HCT116 (cell line): Measurements from ENCODE around the gene CHSY1. TPM values are rescaled to one million over a fixed set of nuclear protein-coding genes. Genes with fewer than 3 reads are reported as not detected.

Experiments used
- ATAC-seq: fragments of 200-7000 bp; cut with Tn5 transposase; 2 replicates; pipeline ENCODE4 v1.9.1; 2020; ENCODE audit warnings: mild to moderate bottlenecking, moderate library complexity
- BruUV-seq: library from RNA; stranded (reverse); fragments of 400-500 nt; replicated peaks from 2 replicates; lab custom pipeline; 2021; lab: Mats Ljungman, UMichigan
- CTCF ChIA-PET: fragments of 300-600 bp; sonication (Branson Sonifier 250); formaldehyde crosslinking; loops from one replicate; lab custom pipeline; 2021; ENCODE audit warnings: antibody characterized with exemption; lab: Charles Lee
- POLR2A ChIA-PET: fragments of 300-600, 350-600 bp; sonication (Branson Sonifier 250); formaldehyde crosslinking; loops from one replicate; lab custom pipeline; 2021; ENCODE audit warnings: antibody characterized with exemption; lab: Charles Lee
- RAD21 ChIA-PET, 2 experiments: fragments of 300-600 bp; sonication (Branson Sonifier 250); formaldehyde crosslinking; loops; one replicate each; lab custom pipeline; 2023; ENCODE audit warnings: low total read pairs in 2 of 2; ENCODE audit not compliant: uncharacterized antibody in 2 of 2, unreplicated experiment in 2 of 2, low non-redundant PET in 1 of 2; lab: Charles Lee
- DNase-seq: peaks from one replicate; pipeline ENCODE4 v3.0.0-alpha.2; 2010; ENCODE audit warnings: low read depth, low spot score
- H2AFZ ChIP-seq: fragments of 200-600 bp; shearing (Covaris generic), sonication (generic); 2 replicates; pipeline ENCODE4 v1.6.1; 2017; ENCODE audit warnings: low read depth, mixed run types, mixed read lengths, antibody characterized with exemption, low read length; ENCODE audit not compliant: poor library complexity, severe bottlenecking
- H3K27ac ChIP-seq: 2 replicates; pipeline ENCODE4 v1.5.1; 2012; ENCODE audit warnings: low read depth, low read length
- H3K27me3 ChIP-seq: fragments of 200-600 bp; sonication (generic); 2 replicates; pipeline ENCODE4 v1.6.1; 2016; ENCODE audit warnings: mixed run types, low read length, mixed read lengths; ENCODE audit not compliant: insufficient read depth
- H3K36me3 ChIP-seq, 2 experiments: fragments of 200-500 bp in 1 of 2; fragments of 200-600 bp in 1 of 2; sonication (Bioruptor generic) in 1 of 2; sonication (generic) in 1 of 2; 2 replicates each; pipeline versions ENCODE4 v1.5.1 to v1.6.1; 2014 to 2016; ENCODE audit warnings: low read length in 2 of 2, inconsistent platforms in 1 of 2, mixed read lengths in 1 of 2, mixed run types in 1 of 2; ENCODE audit not compliant: insufficient read depth in 2 of 2, control insufficient read depth in 1 of 2
- H3K4me1 ChIP-seq, 2 experiments: fragments of 200-600 bp in 1 of 2; sonication (generic) in 1 of 2; 2 replicates each; pipeline versions ENCODE4 v1.5.1 to v1.6.1; 2012 to 2017; ENCODE audit warnings: low read length in 2 of 2, inconsistent platforms in 1 of 2, mild to moderate bottlenecking in 1 of 2, mixed read lengths in 1 of 2, mixed run types in 1 of 2, moderate library complexity in 1 of 2; ENCODE audit not compliant: insufficient read depth in 2 of 2, control insufficient read depth in 1 of 2
- H3K4me2 ChIP-seq: fragments of 200-600 bp; sonication (generic); 2 replicates; pipeline ENCODE4 v1.6.1; 2017; ENCODE audit warnings: mixed run types, low read length, mixed read lengths
- H3K4me3 ChIP-seq, 2 experiments: fragments of 200-600 bp in 1 of 2; sonication (generic) in 1 of 2; replicated peaks in 1 of 2; 2 replicates each; pipeline ENCODE4 v1.5.1; 2011 to 2016; ENCODE audit warnings: low read length in 2 of 2, control low read depth in 1 of 2, low read depth in 1 of 2, mild to moderate bottlenecking in 1 of 2, mixed read lengths in 1 of 2, mixed run types in 1 of 2
- H3K79me2 ChIP-seq: fragments of 200-600 bp; sonication (generic); 2 replicates; pipeline ENCODE4 v1.6.1; 2017; ENCODE audit warnings: mild to moderate bottlenecking, mixed run types, low read length, moderate library complexity, mixed read lengths; ENCODE audit not compliant: insufficient read depth
- H3K9ac ChIP-seq: fragments of 200-600 bp; sonication (generic); 2 replicates; pipeline ENCODE4 v1.6.1; 2016; ENCODE audit warnings: low read length, mixed read lengths
- H3K9me2 ChIP-seq: fragments of 200-600 bp; sonication (generic), shearing (Covaris generic); 2 replicates; pipeline ENCODE4 v1.6.1; 2017; ENCODE audit warnings: mixed run types, mild to moderate bottlenecking, moderate library complexity; ENCODE audit not compliant: insufficient read depth
- H3K9me3 ChIP-seq, 2 experiments: fragments of 200-500 bp in 1 of 2; fragments of 200-600 bp in 1 of 2; sonication (Bioruptor generic) in 1 of 2; sonication (generic) in 1 of 2; 2 replicates each; pipeline ENCODE4 v1.6.1; 2014 to 2017; ENCODE audit warnings: low read length in 2 of 2, mixed read lengths in 2 of 2, inconsistent platforms in 1 of 2, low read depth in 1 of 2, mild to moderate bottlenecking in 1 of 2, mixed run types in 1 of 2, moderate library complexity in 1 of 2; ENCODE audit not compliant: control insufficient read depth in 1 of 2, insufficient read depth in 1 of 2
- H4K20me1 ChIP-seq: fragments of 200-600 bp; sonication (generic), shearing (Covaris generic); 2 replicates; pipeline ENCODE4 v1.6.1; 2017; ENCODE audit warnings: mixed run types, mild to moderate bottlenecking, moderate library complexity; ENCODE audit not compliant: insufficient read depth
- CBX3 ChIP-seq: IDR thresholded peaks from 2 replicates; pipeline ENCODE4 v1.6.1; 2012; ENCODE audit warnings: low read depth
- CEBPB ChIP-seq: IDR thresholded peaks from 2 replicates; pipeline ENCODE4 v1.6.1; 2012; ENCODE audit warnings: low read depth
- CTCF ChIP-seq, 3 experiments: fragments of 200-600 bp in 1 of 3; sonication (generic) in 1 of 3; IDR thresholded peaks in 2 of 3; conservative IDR thresholded peaks in 1 of 3; 2 replicates each; pipeline ENCODE4 v1.5.1; 2012 to 2017; ENCODE audit warnings: low read depth in 2 of 3, low read length in 2 of 3, antibody characterized with exemption in 1 of 3, borderline replicate concordance in 1 of 3, control low read depth in 1 of 3, mild to moderate bottlenecking in 1 of 3, mixed read lengths in 1 of 3, mixed run types in 1 of 3, moderate library complexity in 1 of 3; ENCODE audit not compliant: insufficient read depth in 1 of 3
- EGR1 ChIP-seq: IDR thresholded peaks from 2 replicates; pipeline ENCODE4 v1.6.1; 2012; ENCODE audit warnings: low read depth
- EZH2 ChIP-seq: fragments of 200-600 bp; sonication (generic); IDR thresholded peaks from 2 replicates; pipeline ENCODE4 v1.6.1; 2017; ENCODE audit warnings: antibody characterized with exemption, mixed run types
- JUND ChIP-seq: IDR thresholded peaks from 2 replicates; pipeline ENCODE4 v1.6.1; 2012
- POLR2A ChIP-seq: IDR thresholded peaks from 2 replicates; pipeline ENCODE4 v1.7.0; 2011; ENCODE audit warnings: borderline replicate concordance; ENCODE audit not compliant: insufficient read depth, insufficient read length; ENCODE audit errors: extremely low read depth
- POLR2AphosphoS5 ChIP-seq: IDR thresholded peaks from 2 replicates; pipeline ENCODE4 v1.6.1; 2011; ENCODE audit warnings: mild to moderate bottlenecking, low read depth, low read length, moderate library complexity
- RAD21 ChIP-seq: IDR thresholded peaks from 2 replicates; pipeline ENCODE4 v1.6.1; 2012; ENCODE audit warnings: low read depth, mild to moderate bottlenecking
- SP1 ChIP-seq: IDR thresholded peaks from 2 replicates; pipeline ENCODE4 v1.6.1; 2012; ENCODE audit warnings: low read depth
- TCF7L2 ChIP-seq: IDR thresholded peaks from 2 replicates; pipeline ENCODE4 v1.7.0; 2011; ENCODE audit warnings: borderline replicate concordance, inconsistent platforms; ENCODE audit not compliant: insufficient read depth, insufficient read length; ENCODE audit errors: extremely low read depth
- YY1 ChIP-seq: IDR thresholded peaks from 2 replicates; pipeline ENCODE4 v1.6.1; 2011; ENCODE audit warnings: low read length, low read depth, moderate library complexity, mild to moderate bottlenecking; ENCODE audit not compliant: insufficient replicate concordance; ENCODE audit errors: extremely low read depth
- intact Hi-C: fragments of 100-400 bp; cut with micrococcal nuclease; formaldehyde crosslinking; loops from 2 replicates; pipeline ENCODE4 v1.10.0; 2022
- total RNA-seq: library from RNA; stranded (reverse); gene quantifications from one replicate; pipeline ENCODE4 v1.2.1, GENCODE V29; 2021; ENCODE audit not compliant: unreplicated experiment
- TF ChIP-seq, protein P1 (sequence below): IDR thresholded peaks from 2 replicates; pipeline ENCODE4 v1.6.1; 2011; ENCODE audit warnings: mild to moderate bottlenecking, low read length, moderate library complexity; ENCODE audit not compliant: insufficient replicate concordance; ENCODE audit errors: extremely low read depth
- TF ChIP-seq, protein P2 (sequence below): IDR thresholded peaks from 2 replicates; pipeline ENCODE4 v1.6.1; 2012; ENCODE audit warnings: low read depth

CHSY1 gene
- total RNA-seq, 1 experiment from 2014 or later = 25.4 TPM

DNA sequence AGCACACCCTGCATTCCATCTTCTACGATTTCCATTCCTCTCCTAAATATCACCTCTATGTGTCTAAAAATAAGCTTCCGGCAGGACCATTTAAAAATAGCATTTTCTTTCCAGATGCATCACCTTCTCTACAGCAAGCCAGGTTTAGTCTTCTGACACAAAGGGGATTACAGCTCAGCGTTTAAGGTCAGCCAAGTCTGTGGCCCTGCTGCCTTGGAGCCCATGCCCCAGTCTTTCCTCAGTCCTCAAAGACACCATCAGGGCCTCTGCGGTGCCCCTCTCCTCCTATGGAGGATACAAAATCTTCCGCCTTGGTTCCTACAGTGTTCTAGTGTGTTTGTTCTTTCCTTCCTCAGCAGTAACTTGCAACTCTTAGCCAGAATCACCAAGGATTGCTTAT lies 21.7 kb upstream of the CHSY1 start:
- Histone ChIP-seq H3K27me3 (no peaks in the 10 kb centered on the region), H3K9ac (no peak overlapping the region), H3K4me2 (no peak overlapping the region), H3K9me3 (no peaks in the 10 kb centered on the region), H3K9me2 (no peaks in the 10 kb centered on the region), H3K36me3 (peaks cover 37 to 55% of the 10 kb centered on the region in 2 experiments), H4K20me1 (no peaks in the 10 kb centered on the region), H2AFZ (no peak overlapping the region), H3K27ac (no peak overlapping the region), H3K4me1 (peaks cover 2 to 12% of the 10 kb centered on the region in 2 experiments; a peak in 3 of 4 replicates), H3K4me3 (no peak overlapping the region), H3K79me2 (peaks cover 32% of the 10 kb centered on the region)
- RAD21 ChIA-PET = no interaction called here
- POLR2A ChIA-PET = no interaction called here
- no TSS peak for BruUV-seq
- no peak for DNase-seq
- ATAC-seq = no peak
- TF ChIP-seq CTCF (IDR thresholded peaks at IDR 0.05 in 2 of 3, conservative IDR thresholded peaks at IDR 0.05 in 1 of 3; ENCODE audit: borderline replicate concordance in 1 of 3, insufficient read depth in 1 of 3, low read depth in 2 of 3, low read length in 2 of 3) = no peak
- no peak for TF ChIP-seq YY1
- no peak for TF ChIP-seq RAD21
- no peak for TF ChIP-seq CEBPB
- TF ChIP-seq CBX3 = no peak
- no peak for TF ChIP-seq SP1
- TF ChIP-seq TCF7L2 = no peak
- TF ChIP-seq POLR2AphosphoS5 = no peak
- TF ChIP-seq, protein P1, sequence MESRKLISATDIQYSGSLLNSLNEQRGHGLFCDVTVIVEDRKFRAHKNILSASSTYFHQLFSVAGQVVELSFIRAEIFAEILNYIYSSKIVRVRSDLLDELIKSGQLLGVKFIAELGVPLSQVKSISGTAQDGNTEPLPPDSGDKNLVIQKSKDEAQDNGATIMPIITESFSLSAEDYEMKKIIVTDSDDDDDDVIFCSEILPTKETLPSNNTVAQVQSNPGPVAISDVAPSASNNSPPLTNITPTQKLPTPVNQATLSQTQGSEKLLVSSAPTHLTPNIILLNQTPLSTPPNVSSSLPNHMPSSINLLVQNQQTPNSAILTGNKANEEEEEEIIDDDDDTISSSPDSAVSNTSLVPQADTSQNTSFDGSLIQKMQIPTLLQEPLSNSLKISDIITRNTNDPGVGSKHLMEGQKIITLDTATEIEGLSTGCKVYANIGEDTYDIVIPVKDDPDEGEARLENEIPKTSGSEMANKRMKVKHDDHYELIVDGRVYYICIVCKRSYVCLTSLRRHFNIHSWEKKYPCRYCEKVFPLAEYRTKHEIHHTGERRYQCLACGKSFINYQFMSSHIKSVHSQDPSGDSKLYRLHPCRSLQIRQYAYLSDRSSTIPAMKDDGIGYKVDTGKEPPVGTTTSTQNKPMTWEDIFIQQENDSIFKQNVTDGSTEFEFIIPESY = no peak
- TF ChIP-seq, protein P2, sequence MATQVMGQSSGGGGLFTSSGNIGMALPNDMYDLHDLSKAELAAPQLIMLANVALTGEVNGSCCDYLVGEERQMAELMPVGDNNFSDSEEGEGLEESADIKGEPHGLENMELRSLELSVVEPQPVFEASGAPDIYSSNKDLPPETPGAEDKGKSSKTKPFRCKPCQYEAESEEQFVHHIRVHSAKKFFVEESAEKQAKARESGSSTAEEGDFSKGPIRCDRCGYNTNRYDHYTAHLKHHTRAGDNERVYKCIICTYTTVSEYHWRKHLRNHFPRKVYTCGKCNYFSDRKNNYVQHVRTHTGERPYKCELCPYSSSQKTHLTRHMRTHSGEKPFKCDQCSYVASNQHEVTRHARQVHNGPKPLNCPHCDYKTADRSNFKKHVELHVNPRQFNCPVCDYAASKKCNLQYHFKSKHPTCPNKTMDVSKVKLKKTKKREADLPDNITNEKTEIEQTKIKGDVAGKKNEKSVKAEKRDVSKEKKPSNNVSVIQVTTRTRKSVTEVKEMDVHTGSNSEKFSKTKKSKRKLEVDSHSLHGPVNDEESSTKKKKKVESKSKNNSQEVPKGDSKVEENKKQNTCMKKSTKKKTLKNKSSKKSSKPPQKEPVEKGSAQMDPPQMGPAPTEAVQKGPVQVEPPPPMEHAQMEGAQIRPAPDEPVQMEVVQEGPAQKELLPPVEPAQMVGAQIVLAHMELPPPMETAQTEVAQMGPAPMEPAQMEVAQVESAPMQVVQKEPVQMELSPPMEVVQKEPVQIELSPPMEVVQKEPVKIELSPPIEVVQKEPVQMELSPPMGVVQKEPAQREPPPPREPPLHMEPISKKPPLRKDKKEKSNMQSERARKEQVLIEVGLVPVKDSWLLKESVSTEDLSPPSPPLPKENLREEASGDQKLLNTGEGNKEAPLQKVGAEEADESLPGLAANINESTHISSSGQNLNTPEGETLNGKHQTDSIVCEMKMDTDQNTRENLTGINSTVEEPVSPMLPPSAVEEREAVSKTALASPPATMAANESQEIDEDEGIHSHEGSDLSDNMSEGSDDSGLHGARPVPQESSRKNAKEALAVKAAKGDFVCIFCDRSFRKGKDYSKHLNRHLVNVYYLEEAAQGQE = no peak
- TF ChIP-seq EGR1 = no peak
- TF ChIP-seq JUND = no peak
- TF ChIP-seq POLR2A = no peak
- no peak for TF ChIP-seq EZH2
- intact Hi-C loops = no loop called here
- CTCF ChIA-PET = no interaction called here
